HG02943 (cell line): ENCODE measurements around the gene BTBD19.
"Not testable (repeated sequence)": the region's sequence is repeated elsewhere in the genome, so short reads cannot be mapped to it uniquely, and the experiment has no call there.

Experiments used
- ATAC-seq: cut with Tn5 transposase; IDR thresholded peaks from one replicate; pipeline ENCODE4 v1.9.1; 2021; ENCODE audit warnings: mild to moderate bottlenecking, low read depth, moderate library complexity; ENCODE audit not compliant: unreplicated experiment

Gene BTBD19

GRCh38 chr1:44786841-44787426 is 21.4 kb upstream of the BTBD19 start:
- no peak for ATAC-seq

GRCh38 chr1:44787506-44787905 is 20.8 kb upstream of the BTBD19 start:
- no peak for ATAC-seq

GRCh38 chr1:44788120-44788860 is 20.0 kb upstream of the BTBD19 start, which contains the start of gene BEST4:
TSS of gene BEST4 (minus strand) at chr1:44788170. CDS start at chr1:44787705, 465 bp downstream.
- ATAC-seq = no peak

GRCh38 chr1:44790968-44791801 is 17.1 kb upstream of the BTBD19 start:
- ATAC-seq = no peak

GRCh38 chr1:44792736-44793502 is 15.4 kb upstream of the BTBD19 start:
- ATAC-seq = no peak

GRCh38 chr1:44797886-44798285 is 10.4 kb upstream of the BTBD19 start:
- not testable (repeated sequence) for ATAC-seq

GRCh38 chr1:44798481-44799365 is 9.6 kb upstream of the BTBD19 start:
- ATAC-seq = no peak

- peak; percentile 72 for ATAC-seq
Observed at GRCh38 chr1:44799770-44800584, 8.3 kb upstream of the BTBD19 start, which contains the start of gene PLK3. TSS of gene PLK3 (plus strand) at chr1:44800377. CDS start at chr1:44800464, 87 bp downstream.

- no peak for ATAC-seq
Observed at GRCh38 chr1:44801491-44802305, 6.6 kb upstream of the BTBD19 start.

GRCh38 chr1:44802306-44803061 is 5.8 kb upstream of the BTBD19 start:
- ATAC-seq = no peak

- no peak for ATAC-seq
Observed at GRCh38 chr1:44803062-44803311, 5.3 kb upstream of the BTBD19 start.

GRCh38 chr1:44803312-44804095 is 4.8 kb upstream of the BTBD19 start:
- no peak for ATAC-seq

GRCh38 chr1:44805311-44806024 is 2.9 kb upstream of the BTBD19 start:
- no peak for ATAC-seq

GRCh38 chr1:44806025-44806703 is 2.2 kb upstream of the BTBD19 start:
- ATAC-seq = no peak

- no peak for ATAC-seq
Observed at GRCh38 chr1:44806704-44807363, 1.5 kb upstream of the BTBD19 start, which contains the start of gene DYNLT4. TSS of gene DYNLT4 (minus strand) at chr1:44807351. CDS start at chr1:44806668, 683 bp downstream.
